Fibroblast of villous mesenchyme (primary cell): ENCODE data around the gene HLA-DRB1. TPM values are rescaled to one million over a fixed set of nuclear protein-coding genes. Genes with fewer than 3 reads are reported as not detected.

Source experiments
- DNase-seq: peaks from one replicate; pipeline ENCODE4 v3.0.0-alpha.2; 2010; ENCODE audit warnings: low read depth
- H3K4me3 ChIP-seq: 2 replicates; pipeline ENCODE4 v1.5.1; 2011; ENCODE audit warnings: low read depth, mild to moderate bottlenecking, low read length
- total RNA-seq: library from RNA; depleted of rRNA; stranded (reverse); fragments of >200 nt; gene quantifications from 2 replicates; pipeline ENCODE4 v1.2.3, GENCODE V29; 2012
- TF ChIP-seq, protein P1 (sequence below): IDR thresholded peaks from 2 replicates; pipeline ENCODE4 v1.5.1; 2012; ENCODE audit warnings: low read depth, mild to moderate bottlenecking, low read length; ENCODE audit not compliant: insufficient read depth

HLA-DRB1 gene
- total RNA-seq, 1 donor, result not detected

DNA sequence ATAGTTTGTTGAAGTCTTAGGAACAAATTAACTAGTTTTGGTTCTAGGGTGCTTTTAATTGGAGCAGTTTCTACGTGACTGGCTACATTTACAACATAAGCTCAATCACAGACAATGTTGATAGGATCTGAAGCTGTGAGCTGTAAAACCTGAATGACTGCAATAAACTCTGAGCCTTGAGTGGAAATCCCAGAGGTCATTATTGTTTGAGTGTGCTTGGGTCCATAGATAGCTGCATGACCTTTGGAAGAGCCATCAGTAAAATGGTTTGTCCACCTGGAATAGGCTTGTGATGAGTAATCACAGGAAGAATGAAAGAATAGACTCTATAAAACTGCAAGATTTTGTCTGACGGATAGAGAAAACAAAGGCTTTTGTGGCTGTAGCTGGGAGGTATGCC, 26.7 kb downstream of the HLA-DRB1 start:
- no peak for DNase-seq
- no peak overlapping the region for H3K4me3 ChIP-seq
- TF ChIP-seq, protein P1, sequence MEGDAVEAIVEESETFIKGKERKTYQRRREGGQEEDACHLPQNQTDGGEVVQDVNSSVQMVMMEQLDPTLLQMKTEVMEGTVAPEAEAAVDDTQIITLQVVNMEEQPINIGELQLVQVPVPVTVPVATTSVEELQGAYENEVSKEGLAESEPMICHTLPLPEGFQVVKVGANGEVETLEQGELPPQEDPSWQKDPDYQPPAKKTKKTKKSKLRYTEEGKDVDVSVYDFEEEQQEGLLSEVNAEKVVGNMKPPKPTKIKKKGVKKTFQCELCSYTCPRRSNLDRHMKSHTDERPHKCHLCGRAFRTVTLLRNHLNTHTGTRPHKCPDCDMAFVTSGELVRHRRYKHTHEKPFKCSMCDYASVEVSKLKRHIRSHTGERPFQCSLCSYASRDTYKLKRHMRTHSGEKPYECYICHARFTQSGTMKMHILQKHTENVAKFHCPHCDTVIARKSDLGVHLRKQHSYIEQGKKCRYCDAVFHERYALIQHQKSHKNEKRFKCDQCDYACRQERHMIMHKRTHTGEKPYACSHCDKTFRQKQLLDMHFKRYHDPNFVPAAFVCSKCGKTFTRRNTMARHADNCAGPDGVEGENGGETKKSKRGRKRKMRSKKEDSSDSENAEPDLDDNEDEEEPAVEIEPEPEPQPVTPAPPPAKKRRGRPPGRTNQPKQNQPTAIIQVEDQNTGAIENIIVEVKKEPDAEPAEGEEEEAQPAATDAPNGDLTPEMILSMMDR, result no peak

DNA sequence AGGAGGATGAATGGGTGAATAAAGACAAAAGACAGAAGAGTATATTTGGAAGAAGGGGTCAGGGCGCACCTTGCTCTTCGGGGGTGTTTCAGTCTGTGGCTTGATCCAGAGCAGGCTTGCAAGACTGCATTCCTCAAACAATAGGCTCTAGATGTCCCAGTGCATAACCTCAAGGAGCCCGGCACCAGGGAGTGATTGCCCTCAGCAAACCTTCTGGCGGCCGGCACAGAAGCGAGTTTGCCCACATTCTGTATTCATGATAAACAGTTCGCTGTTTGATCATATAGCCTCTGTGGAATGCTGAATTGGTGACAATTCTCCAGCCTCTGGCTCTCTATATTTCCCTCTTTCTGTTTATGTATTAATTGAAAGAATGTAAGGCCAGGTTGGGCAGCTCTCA, 29.9 kb downstream of the HLA-DRB1 start:
- TF ChIP-seq, protein P1, result no peak
- no peak overlapping the region for H3K4me3 ChIP-seq
- no peak for DNase-seq

DNA sequence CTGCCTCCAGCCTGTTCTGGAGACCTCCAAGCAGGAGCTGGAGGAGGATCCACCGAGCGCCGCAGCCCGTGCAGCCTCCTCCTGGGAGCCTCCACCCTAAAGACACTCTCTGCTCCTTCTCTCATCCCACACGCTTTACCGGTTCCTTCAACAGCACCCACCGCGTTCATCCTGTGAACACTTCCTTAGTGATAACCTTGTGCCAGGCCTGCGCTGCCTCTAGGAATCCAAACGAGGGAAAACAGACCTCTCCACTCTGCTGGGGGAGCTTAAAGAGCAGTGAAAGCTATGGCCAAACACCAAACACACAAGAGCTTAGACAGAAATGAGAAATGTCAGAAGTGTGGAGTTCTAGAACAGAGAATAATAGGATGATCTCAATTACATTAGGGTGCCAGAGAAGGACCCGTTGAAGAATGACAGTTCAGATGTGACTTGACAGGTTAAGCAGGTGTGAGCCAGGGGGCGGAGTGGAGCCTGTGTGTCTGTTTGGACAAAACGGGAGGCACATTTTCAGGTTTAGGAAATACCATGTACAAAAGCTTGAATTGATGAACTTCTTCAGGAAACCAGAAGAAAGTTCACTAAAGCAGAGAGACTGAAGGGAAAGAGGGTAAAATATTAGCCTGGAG, 31.1 kb downstream of the HLA-DRB1 start:
- DNase-seq, result no peak
- H3K4me3 ChIP-seq, result no peak overlapping the region
- TF ChIP-seq, protein P1, result no peak

DNA sequence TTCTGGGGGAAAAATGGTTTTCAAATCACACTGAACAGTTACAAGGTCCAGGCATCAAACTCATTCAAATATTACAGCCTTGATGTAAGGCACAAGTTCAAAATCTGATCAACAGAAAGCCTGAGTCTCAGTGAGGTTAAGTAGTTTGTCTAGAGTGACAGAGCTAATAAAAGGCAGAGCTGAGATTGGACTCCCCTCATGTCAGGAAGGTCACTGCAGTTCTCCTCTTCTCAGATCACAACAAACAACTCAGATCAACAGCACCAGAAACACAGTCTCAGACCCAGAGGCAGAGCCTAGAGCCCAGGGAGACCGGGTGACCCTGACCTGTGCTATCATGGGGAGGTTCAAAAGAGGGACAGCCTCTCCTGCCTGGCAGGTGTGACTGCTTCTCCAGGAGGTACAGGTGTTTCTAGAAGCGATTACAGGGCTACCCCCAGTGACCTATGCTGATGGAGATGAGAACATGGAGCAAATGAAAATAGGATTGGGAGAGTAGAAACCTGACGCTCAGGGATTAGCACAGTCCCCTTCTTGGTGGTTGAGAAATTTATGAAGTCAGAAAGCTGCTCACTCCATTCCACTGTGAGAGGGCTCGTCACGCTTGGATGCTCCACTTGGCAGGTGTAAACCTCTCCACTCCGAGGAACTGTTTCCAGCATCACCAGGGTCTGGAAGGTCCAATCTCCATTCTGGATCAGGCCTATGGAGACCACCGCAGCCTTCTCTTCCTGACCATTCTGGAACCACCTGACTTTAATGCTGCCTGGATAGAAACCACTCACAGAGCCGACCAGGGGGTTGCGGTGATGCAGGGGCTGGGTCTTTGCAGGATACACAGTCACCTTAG, 35.3 kb downstream of the HLA-DRB1 start:
- TF ChIP-seq, protein P1, result no peak
- H3K4me3 ChIP-seq, result no peak overlapping the region
- no peak for DNase-seq

DNA sequence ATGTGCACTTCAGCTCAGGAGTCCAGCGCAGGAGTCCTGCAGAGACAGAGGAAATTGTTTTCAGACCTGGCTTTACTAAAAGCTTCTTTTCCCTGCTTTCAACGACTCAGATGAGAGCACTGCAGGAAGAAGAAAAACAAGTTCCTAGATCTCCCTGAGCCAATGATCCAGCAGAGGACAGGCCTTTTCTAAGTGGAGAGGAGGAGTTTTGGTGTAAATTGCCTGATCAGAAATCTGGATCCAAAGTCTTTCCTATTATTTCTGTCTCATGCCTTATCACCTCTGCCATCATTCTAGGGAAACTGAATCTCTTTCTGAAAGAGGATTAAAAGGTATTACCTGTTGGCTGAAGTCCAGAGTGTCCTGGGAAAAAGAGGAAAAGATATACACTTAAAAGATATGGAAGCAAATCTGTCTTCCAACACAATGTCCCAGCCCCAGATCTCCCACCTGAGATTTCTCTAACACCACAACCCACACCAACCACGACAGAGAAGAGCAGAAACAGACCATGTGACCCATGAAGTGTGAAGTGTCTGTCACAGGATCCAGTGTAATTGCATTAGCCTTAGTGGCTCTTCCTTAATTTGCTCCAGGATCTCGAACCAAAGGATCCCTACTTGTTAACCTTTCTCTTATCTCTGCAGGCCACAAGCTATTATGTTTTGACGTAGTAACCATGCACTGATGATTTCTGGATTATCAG, 36.5 kb downstream of the HLA-DRB1 start:
- TF ChIP-seq, protein P1, result no peak
- H3K4me3 ChIP-seq, result no peak overlapping the region
- DNase-seq, result no peak

DNA sequence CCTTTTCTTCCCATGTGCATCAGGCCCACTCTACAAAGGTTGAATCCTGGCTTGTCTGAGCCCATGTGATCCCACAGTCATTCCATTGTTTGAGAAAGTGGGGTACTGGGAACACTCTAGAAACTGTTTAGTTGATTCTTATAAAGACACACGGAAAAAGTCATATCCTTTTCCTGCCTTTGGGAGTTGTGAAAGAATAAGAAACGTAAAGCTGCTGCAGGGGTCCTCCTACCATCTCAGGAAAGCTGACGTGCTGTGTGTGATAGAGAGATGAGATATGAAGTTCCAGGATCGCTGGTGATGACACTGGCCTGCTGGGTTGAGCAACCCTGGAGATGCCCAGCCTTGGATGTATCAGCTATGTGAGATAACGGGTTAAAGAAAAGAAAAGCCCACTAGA, 38.2 kb downstream of the HLA-DRB1 start:
- TF ChIP-seq, protein P1, result no peak
- H3K4me3 ChIP-seq, result no peak overlapping the region
- DNase-seq, result no peak
